ENCODE data around the gene CAPN10.

CAPN10 gene

DNA sequence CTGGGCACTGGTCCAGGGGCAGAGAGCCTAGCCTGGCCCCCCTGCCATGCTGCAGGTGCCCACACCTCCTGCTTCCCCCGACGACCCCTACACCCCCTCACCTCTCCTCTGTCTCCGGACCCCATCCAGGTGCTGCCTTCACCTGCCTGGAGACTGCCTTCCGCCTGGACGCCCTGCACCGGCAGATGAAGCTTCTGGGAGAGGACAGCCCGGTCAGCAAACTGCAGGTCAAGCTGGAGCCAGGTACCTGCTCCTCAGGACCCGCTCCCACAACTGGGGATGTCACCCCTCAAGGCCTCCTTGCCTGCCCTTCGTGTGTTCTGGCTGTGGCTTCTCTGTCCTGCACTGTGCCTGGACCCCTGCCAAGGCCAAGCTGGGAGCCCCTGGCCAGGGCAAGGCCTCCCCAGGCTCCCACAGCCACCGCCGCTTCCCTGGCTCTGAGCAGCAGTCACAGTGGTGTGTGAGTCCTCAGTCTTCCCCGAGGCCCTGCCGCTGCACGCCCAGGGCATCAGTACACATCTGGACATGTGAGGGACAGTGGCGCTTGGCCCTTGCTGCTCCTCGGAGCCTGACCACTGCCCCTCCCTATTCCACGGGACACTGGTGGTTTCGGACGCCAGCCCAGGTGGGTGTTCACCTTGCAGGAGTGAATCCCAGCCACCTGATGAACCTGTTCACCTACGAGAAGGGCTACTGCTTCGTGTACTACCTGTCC lies 12.0 kb upstream of the CAPN10 start:
- no peak for DNase-seq (ENCODE audit: low read depth in 1 of 2, low spot score in 1 of 2)
- no peak overlapping the region for H3K27ac ChIP-seq (replicated peaks)
- TF ChIP-seq SPI1 (IDR thresholded peaks at IDR 0.05; ENCODE audit: borderline replicate concordance, low read depth) (no peak), GABPA (IDR thresholded peaks at IDR 0.05; ENCODE audit: low read depth) (no peak)
- no peak overlapping the region for H3K4me3 ChIP-seq (replicated peaks; ENCODE audit: insufficient read depth, low read length)
- no peaks in the 10 kb centered on the region for H3K27me3 ChIP-seq (ENCODE audit: insufficient read depth, poor library complexity, severe bottlenecking)

DNA sequence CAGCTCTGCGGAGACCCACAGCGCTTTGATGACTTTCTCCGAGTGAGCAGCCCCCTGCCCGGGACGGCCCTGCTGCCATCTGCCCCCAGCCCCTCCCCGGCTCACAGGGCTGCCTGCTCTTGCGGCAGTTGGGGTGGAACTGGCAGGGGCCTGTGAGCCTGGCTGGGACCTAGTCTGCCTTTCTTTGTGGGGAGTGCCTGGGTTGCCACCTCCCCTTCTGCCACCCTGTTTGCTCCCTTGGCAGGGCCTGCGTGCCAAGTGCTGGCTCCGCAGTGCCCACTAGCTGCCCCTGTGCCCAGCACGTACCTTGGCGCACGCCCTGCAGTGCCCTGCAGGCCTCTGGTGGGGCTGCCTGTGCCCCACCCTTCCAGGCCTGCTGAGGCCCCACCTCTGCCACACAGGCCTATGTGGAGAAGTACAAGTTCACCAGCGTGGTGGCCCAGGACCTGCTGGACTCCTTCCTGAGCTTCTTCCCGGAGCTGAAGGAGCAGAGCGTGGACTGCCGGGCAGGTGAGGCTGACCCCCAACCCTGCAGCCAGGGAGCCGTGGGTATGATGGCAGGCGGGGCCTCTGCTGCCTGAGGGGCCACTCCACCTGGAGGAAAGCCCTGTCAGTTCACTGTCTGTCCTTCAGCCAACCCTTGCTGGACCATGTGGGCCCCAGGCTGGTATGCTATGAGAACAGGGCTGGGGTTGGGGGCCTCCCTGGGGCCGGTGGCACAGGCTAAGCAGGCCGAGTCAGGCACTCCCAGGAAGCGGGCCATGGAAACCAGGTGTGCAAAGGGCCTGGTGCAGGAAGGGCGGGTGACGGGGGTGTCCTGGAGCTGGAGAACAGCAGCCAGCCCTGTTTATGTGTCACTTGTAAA lies 11.2 kb upstream of the CAPN10 start:
- Histone ChIP-seq H3K27ac (replicated peaks) (no peak overlapping the region), H3K27me3 (ENCODE audit: insufficient read depth, poor library complexity, severe bottlenecking) (no peaks in the 10 kb centered on the region), H3K4me3 (replicated peaks; ENCODE audit: insufficient read depth, low read length) (no peak overlapping the region)
- no peak for TF ChIP-seq SPI1 (IDR thresholded peaks at IDR 0.05; ENCODE audit: borderline replicate concordance, low read depth)
- TF ChIP-seq, protein P1, sequence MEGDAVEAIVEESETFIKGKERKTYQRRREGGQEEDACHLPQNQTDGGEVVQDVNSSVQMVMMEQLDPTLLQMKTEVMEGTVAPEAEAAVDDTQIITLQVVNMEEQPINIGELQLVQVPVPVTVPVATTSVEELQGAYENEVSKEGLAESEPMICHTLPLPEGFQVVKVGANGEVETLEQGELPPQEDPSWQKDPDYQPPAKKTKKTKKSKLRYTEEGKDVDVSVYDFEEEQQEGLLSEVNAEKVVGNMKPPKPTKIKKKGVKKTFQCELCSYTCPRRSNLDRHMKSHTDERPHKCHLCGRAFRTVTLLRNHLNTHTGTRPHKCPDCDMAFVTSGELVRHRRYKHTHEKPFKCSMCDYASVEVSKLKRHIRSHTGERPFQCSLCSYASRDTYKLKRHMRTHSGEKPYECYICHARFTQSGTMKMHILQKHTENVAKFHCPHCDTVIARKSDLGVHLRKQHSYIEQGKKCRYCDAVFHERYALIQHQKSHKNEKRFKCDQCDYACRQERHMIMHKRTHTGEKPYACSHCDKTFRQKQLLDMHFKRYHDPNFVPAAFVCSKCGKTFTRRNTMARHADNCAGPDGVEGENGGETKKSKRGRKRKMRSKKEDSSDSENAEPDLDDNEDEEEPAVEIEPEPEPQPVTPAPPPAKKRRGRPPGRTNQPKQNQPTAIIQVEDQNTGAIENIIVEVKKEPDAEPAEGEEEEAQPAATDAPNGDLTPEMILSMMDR (IDR thresholded peaks at IDR 0.05; ENCODE audit: insufficient read depth, low read length) = no peak
- DNase-seq (ENCODE audit: low read depth in 1 of 2, low spot score in 1 of 2) = no peak

DNA sequence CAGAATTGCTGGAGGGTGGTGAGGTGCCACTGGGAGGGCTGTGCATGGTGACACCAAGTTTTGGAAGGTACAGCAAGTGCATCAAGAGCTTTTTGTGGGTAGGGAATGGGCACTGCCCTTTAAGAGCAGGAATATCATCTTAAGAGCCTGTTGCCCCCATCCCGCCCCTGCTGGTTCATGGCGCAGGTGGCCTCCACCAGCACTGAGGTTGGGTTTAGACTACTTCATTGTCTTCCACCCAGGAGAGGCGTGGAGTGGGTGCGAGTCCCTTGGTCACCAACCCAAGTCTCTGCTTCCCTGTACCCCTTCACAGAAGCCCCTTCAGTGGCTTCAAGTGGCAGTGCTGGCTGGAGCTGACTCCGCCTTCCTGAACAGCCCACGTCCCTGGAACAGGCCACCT lies 10.5 kb upstream of the CAPN10 start:
- TF ChIP-seq SPI1 (IDR thresholded peaks at IDR 0.05; ENCODE audit: borderline replicate concordance, low read depth) (no peak), POLR2AphosphoS5 (IDR thresholded peaks at IDR 0.05; ENCODE audit: low read depth) (no peak)
- DNase-seq (ENCODE audit: low read depth in 1 of 2, low spot score in 1 of 2) = no peak
- Histone ChIP-seq H3K27ac (replicated peaks) (no peak overlapping the region), H3K27me3 (ENCODE audit: insufficient read depth, poor library complexity, severe bottlenecking) (no peaks in the 10 kb centered on the region), H3K4me3 (replicated peaks; ENCODE audit: insufficient read depth, low read length) (no peak overlapping the region)

DNA sequence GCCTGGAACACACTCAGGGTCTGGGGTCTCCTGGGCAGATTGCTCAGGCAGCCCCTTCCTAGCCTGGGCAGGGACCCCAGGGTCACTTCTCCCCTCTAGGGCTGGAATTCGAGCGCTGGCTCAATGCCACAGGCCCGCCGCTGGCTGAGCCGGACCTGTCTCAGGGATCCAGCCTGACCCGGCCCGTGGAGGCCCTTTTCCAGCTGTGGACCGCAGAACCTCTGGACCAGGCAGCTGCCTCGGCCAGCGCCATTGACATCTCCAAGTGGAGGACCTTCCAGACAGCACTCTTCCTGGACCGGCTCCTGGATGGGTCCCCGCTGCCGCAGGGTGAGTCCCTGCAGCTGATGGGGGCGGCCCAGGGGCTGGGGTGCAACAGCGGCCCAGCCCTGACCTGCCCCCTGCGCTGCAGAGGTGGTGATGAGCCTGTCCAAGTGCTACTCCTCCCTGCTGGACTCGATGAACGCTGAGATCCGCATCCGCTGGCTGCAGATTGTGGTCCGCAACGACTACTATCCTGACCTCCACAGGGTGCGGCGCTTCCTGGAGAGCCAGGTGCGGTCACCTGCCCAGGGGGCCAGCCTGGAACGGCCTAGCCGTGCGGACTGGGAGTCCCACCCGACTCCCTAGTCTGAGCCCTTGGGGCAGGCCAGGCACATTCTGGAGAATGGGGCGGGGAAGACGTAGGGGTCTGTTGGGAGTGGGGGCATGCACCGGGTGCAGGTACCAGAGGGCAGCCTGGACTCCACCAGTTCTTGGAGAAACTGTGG lies 9.9 kb upstream of the CAPN10 start:
- TF ChIP-seq GABPA (IDR thresholded peaks at IDR 0.05; ENCODE audit: low read depth) = no peak
- TF ChIP-seq, protein P1 (IDR thresholded peaks at IDR 0.05; ENCODE audit: insufficient read depth, low read length) = no peak
- TF ChIP-seq, protein P2, sequence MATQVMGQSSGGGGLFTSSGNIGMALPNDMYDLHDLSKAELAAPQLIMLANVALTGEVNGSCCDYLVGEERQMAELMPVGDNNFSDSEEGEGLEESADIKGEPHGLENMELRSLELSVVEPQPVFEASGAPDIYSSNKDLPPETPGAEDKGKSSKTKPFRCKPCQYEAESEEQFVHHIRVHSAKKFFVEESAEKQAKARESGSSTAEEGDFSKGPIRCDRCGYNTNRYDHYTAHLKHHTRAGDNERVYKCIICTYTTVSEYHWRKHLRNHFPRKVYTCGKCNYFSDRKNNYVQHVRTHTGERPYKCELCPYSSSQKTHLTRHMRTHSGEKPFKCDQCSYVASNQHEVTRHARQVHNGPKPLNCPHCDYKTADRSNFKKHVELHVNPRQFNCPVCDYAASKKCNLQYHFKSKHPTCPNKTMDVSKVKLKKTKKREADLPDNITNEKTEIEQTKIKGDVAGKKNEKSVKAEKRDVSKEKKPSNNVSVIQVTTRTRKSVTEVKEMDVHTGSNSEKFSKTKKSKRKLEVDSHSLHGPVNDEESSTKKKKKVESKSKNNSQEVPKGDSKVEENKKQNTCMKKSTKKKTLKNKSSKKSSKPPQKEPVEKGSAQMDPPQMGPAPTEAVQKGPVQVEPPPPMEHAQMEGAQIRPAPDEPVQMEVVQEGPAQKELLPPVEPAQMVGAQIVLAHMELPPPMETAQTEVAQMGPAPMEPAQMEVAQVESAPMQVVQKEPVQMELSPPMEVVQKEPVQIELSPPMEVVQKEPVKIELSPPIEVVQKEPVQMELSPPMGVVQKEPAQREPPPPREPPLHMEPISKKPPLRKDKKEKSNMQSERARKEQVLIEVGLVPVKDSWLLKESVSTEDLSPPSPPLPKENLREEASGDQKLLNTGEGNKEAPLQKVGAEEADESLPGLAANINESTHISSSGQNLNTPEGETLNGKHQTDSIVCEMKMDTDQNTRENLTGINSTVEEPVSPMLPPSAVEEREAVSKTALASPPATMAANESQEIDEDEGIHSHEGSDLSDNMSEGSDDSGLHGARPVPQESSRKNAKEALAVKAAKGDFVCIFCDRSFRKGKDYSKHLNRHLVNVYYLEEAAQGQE (IDR thresholded peaks at IDR 0.05; ENCODE audit: insufficient replicate concordance, low read depth) = no peak
- no peak for TF ChIP-seq POLR2AphosphoS5 (IDR thresholded peaks at IDR 0.05; ENCODE audit: low read depth)
- TF ChIP-seq SPI1 (IDR thresholded peaks at IDR 0.05; ENCODE audit: borderline replicate concordance, low read depth) = no peak
- no peak for DNase-seq (ENCODE audit: low read depth in 1 of 2, low spot score in 1 of 2)
- Histone ChIP-seq H3K27ac (replicated peaks) (no peak overlapping the region), H3K4me3 (replicated peaks; ENCODE audit: insufficient read depth, low read length) (no peak overlapping the region), H3K27me3 (ENCODE audit: insufficient read depth, poor library complexity, severe bottlenecking) (no peaks in the 10 kb centered on the region)

- Histone ChIP-seq H3K27me3 (ENCODE audit: insufficient read depth, poor library complexity, severe bottlenecking) (no peaks in the 10 kb centered on the region), H3K27ac (replicated peaks) (no peak overlapping the region), H3K4me3 (replicated peaks; ENCODE audit: insufficient read depth, low read length) (no peak overlapping the region)
- no peak for TF ChIP-seq POLR2AphosphoS5 (IDR thresholded peaks at IDR 0.05; ENCODE audit: low read depth)
- DNase-seq (ENCODE audit: low read depth in 1 of 2, low spot score in 1 of 2) = no peak
Observed at GRCh38 chr2:240577281-240578109, 9.0 kb upstream of the CAPN10 start.

Measured in HL-60 (cell line).